Activated T-cell treated with anti-CD3 and anti-CD28 coated beads for 24 hours (primary cell): ENCODE measurements around the gene GBX1.

Source experiments
- DNase-seq: peaks from one replicate; pipeline ENCODE4 v3.0.0-alpha.2; 2020; ENCODE audit warnings: low read depth

GBX1 gene

DNA sequence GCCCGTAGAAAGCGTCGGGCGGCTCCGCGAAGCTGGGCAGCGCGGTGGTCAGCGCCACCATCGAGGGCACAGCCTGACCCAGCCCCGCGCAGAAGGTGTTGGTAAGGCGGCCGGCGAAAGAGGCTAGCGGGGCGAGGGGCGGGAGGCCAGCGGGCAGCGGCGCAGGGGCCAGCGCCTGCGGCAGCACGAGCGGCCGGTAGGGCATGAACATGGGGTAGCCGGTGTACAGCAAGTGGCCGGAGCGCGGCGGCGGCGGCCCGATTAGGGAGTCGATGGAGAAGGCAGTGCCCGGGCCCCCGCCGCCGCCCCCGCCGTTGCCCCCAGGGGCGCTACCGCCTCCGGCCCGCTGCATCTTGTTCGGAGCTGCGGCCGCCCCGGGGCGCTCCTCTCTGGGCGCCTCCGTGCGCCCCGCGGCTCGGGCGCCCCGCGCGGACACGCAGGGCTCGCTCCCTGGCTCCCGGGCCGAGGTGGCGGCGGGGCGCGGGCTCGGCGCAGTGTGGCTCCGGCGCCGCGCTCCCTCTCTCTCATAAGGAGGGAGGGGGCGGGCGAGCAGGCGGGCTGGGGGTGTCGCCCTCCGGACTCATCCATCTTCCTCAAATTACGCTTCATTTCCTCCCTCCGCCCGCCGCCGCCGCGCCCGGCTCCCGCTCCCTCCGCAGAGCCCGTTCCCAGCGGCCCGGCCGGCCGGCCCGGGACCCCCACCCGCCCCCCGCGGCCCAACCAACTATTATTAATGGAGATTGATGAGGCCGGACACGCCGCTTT lies at the start of gene GBX1:
GBX1 (minus strand) TSS at position 498 of the 765 bp plus-strand sequence; CDS start at position 352, 146 bp downstream.
- no peak for DNase-seq

DNA sequence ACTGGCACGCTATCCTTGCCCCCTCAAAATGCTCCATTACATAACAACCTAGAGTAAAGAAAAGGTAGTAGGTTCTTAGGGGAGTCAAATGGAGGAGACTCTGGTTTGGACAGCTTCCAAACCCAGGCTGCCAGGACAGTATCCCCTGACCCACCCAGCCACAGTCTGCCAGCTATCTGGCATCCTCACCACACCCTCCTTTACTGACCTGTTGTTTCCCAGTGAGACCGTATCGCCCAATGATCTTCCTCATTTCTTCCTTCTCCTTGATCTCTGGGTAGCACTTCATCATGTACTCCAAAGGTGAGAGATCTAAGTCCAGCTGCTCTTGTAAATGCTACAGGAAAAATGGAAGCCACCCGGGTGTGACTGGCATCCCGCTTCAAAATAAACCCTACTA lies 47.9 kb upstream of the GBX1 start:
- DNase-seq: no peak

- DNase-seq: no peak
Measured at GRCh38 chr7:151213826-151214225, 46.3 kb upstream of the GBX1 start.

GRCh38 chr7:151212626-151213025 lies 45.1 kb upstream of the GBX1 start:
- no peak for DNase-seq

GRCh38 chr7:151211155-151211772 lies 43.8 kb upstream of the GBX1 start:
- DNase-seq: no peak

DNA sequence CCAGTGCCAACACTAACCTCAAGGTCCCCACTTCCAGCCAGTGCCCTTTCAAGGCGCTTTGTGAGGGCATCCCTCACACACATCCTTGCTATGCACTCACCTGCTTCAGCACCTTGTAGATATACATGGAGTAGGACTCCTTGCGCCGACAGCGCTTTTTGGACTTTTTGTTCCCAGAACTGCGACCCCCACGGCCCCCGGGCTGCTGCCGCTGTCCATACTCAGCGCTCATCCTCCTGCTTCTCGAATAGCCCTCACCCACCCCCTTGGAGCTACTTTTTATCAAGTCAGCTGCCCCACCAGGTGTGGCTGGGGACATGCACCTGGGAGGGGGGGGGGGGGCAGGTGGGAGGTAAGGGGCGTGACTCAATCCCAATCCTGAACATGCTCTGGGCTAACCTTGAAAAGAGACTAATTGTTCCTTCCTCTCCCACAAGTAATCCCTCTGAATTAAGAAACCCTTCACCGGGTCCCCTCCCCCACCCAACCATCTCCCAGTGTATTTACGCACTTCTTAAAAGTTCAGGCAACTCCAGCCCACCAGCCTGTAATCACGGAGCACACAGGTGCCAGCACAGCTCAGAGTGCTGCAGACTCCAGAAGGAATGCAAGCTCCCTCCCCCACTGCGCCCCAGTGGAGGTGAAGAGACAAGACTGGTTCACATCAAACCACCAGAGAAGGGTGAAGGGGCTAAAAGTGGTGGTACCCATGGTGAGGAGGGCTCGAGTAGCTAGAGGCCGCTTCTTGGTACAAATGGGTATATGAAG lies 42.8 kb upstream of the GBX1 start, which contains the start of gene H2BK1:
H2BK1 (minus strand) TSS at position 402 of the 768 bp plus-strand sequence; CDS start at position 232, 170 bp downstream.
- DNase-seq: no peak

DNA sequence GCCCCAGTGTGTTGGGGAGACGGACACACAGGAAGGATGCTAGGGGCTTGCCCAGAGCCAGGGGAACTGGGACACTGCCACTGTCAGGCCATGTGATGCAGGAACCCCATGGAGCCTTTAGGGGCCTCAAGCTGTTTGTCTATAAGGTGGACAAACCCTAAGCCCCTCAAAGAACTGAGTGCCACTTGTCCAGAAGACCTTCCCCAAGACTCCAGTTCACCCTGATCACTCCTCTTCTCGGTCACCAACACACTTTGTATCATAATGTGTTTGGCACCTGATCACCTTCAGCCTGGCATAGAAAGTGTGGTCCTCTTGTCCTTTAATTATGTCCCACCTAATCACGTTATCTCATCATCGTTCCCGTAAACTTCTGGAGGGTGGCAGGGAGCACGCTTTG lies 42.1 kb upstream of the GBX1 start:
- no peak for DNase-seq

- DNase-seq: no peak
Measured at GRCh38 chr7:151208253-151208862, 40.9 kb upstream of the GBX1 start.

DNA sequence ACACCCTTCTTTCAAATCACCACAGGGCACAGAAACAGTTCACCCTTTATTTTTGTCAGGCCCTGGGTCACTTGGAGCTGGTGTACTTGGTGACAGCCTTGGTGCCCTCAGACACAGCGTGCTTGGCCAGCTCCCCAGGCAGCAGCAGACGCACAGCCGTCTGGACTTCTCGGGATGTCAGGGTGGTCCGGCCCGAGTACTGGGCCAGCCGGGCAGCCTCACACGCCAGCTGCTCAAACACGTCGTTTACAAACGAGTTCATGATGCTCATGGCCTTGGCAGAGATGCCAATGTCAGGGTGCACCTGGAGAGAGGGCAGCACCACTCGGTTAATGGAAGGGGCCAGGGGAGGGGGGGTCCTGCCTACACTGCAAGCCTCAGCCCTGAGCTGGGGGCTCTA lies 40.3 kb upstream of the GBX1 start:
- no peak for DNase-seq

DNA sequence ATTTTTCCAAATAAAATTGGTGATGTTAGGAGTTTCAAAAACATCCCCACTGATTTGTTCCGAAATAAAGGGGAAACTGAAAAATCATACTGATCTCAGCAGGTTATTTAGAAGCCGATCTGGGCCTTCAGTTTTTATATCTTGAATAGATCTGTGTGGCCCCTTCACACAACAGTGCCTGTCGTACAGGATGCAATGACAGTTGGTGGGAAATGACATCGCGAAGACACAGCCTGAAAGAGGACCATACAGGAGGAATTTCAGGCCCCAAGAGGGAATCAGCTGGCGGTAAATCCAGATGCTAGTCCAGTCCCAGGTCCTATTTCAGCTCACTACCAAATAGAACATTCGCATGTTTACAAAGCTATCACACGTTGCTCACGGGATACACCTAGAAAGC lies 39.8 kb upstream of the GBX1 start:
- DNase-seq: no peak

DNA sequence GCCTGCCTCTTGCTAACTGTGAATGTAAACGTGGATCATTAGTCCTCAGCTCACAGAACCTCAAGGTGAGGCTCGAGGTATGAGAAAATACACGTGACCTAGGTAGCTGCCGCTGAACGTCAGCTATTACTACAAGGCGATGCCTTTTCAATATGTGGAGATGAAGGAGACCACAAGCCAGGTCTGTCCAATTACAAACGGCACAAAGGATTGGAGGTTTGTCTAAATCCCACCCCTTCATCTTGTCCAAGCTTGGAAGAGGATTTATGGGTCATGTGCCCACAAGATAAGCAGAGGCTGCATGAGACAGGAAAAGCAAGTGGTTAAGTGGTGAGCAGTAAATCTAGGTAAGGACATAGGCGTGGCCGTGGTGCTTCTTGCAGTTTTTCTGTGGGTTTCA lies 39.4 kb upstream of the GBX1 start:
- no peak for DNase-seq

- DNase-seq: no peak
Measured at GRCh38 chr7:151205730-151206129, 38.2 kb upstream of the GBX1 start.

DNA sequence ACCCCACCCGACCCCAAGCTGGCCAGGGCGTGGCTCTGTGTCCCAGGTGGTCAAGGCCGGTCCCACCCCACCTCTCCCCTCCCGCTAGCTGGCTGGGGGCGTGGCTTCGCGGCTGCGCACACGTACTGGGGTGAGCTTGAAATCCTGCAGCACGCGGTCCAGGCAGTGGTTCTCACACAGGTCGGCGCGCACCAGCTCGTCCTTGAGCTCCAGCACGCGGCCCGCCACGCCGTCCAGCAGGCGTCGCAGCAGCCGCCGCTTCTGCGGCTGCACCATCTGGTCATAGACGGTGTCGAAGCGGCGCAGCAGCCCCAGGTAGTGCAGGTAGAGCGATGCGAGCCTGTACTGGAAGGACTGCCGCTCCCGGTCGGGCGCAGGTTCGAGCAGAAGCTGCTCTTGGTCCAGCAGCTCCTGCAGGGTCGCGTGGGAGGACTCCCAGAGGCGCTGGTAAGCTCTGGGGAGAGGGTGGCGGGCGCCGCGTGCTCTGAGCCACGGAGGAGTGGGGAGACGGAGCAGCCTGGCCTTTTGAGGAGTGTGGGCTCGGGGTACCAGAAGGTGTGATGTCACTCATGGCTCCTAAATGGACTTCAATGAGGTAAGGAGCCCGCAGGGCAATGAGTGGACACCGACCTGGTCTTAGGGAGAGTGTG lies 37.0 kb upstream of the GBX1 start:
- DNase-seq: no peak

DNA sequence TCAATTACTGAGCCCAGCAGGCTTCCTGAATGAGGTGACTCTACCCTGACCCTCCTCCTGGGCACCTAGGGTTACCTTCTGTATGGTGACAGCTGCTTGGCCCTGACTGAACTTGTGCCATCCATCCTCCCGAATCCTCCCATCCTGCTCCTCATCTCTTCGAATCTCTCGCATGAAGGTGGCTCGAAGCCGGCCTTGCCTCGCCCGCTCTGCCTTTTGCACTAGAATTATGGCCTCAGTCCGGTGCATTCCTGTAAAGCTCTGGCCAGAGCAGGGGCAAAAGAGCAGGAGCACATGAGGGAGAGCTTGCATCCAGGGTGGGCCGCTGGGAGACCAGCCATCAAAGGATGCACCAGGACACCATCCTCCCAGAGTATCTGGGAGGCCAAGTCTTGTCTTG lies 35.3 kb upstream of the GBX1 start:
- DNase-seq: no peak

DNA sequence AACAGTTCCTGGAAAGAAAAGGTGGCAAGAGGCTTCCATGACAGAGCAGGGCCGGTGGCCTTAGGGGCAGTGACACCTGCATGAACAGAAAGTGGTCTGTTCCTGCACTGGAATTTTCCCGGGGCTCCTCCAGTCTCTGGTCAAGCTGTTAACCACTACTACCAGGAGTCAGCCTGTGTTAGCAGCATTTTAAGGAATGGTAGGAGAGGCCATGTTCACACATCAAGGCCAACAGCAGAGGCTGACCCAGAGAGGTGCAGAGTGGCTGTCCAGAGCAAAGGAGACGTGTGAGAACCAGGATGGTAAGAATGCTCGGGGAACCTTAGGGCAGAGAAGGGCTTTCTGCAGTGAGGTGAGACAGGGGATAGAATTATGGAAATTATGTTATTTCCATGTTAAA lies 34.3 kb upstream of the GBX1 start:
- DNase-seq: no peak

- DNase-seq: no peak
Measured at GRCh38 chr7:151201344-151201743, 33.9 kb upstream of the GBX1 start.

GRCh38 chr7:151198945-151199848 lies 31.7 kb upstream of the GBX1 start:
- DNase-seq: no peak

GRCh38 chr7:151197932-151198331 lies 30.4 kb upstream of the GBX1 start:
- no peak for DNase-seq

DNA sequence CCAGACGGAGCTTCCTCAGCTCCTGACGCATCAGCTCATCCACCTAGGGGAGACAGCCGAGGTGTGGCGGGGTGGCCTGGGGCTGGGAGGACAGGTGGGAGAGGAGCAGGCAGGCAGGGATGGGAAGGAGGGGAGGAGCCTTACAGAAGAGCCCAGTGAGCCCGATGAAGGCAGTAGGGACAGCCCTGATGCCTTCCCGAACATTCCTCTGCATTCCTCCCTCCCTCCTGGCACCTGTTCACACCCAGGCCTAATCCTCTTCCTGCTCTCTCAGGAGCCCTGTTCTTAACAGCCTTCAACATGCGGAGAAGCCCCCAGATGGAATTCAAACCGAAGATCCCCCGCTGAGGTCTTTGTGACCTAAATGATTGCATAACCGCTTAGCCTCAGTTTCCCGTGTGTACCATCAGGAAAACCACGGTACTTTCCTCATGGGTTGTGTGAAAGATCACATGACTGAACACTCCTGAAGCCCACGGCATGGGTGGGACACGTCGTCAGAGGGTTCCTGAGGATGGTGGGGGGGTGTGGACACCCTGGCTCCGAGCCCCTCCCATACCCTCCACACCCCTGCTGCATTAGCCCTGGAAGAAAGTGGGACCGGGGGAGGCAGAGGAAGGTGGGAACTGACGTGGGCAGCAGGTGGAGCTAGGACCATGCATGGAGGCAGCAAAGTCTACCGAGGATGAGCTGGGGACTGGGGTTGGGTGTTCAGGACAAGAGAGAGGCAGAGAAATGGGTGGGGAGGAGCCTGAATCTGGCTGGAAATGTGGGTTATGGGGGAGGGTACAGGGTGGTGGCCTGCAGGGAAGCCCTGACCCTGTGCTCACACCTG lies 28.3 kb upstream of the GBX1 start:
- DNase-seq: no peak

DNA sequence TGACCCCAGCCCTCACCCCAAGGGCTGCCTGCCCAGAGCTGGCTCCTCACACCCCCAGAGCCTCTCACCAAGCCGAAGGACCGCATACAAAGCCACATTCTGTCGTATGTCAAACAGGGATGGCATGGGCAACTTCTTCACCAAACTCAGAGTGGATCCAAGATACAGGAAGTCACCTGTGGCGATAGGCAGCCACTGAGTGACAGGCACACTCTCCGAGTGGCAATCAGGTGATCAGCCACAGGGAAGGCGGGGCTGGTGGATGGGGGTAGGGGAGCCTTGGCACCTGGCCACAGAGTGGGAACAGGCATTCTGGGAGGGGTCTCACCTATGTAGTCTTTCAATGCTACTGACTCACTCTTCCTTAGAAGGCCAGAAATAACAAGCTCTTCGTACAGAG lies 26.7 kb upstream of the GBX1 start:
- DNase-seq: no peak
